HG03064 (cell line): Measurements from ENCODE around the gene LGALS14.
"Not testable (repeated sequence)": the region's sequence is repeated elsewhere in the genome, so short reads cannot be mapped to it uniquely, and the experiment has no call there.

Experiments used
- ATAC-seq: cut with Tn5 transposase; IDR thresholded peaks from one replicate; pipeline ENCODE4 v1.9.1; 2021; ENCODE audit warnings: low read depth; ENCODE audit not compliant: unreplicated experiment

LGALS14 gene

GRCh38 chr19:39692822-39693221 lies 11.5 kb upstream of the LGALS14 start:
- no peak for ATAC-seq

- ATAC-seq, result no peak
These were observed 8.5 kb upstream of the LGALS14 start for GRCh38 chr19:39695759-39696158.

DNA sequence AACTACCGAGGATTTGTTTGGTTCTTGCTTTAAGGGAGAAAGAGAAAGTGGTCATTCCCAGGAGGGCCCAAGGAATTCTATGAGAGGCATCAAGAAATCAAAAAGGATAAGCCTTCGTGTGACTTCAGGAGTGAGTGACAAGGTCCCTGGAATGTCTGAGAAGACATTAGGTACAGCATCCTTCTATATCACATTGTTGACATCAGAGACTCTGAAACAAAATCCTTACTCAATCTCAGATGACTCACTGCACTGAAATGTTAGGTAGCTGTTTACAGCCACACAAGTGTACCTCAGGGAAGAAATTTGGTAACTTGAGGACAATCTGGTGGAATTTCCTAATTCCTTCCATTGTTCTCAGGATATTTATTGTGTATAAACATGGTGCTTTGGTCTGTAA lies 7.9 kb upstream of the LGALS14 start:
- ATAC-seq, result no peak

- no peak for ATAC-seq
These were observed 5.7 kb upstream of the LGALS14 start for GRCh38 chr19:39698535-39698934.

DNA sequence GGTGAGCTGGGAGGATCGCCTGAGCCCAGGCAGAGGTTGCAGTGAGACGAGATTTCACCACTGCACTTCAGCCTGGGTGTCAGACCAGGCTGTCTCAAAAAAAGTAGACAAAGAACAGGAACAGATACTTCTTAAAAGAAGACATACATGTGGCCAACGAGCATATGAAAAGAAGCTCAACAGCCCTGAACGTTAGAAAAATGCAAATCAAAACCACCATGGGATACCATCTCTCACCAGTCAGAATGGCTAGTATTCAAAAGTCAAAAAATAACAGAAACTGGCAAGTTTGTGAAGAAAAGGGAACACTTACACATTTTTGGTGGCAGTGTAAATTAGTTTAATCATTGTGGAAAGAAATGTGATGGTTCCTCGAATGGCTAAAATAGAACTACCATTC lies 3.0 kb upstream of the LGALS14 start:
- no peak for ATAC-seq

DNA sequence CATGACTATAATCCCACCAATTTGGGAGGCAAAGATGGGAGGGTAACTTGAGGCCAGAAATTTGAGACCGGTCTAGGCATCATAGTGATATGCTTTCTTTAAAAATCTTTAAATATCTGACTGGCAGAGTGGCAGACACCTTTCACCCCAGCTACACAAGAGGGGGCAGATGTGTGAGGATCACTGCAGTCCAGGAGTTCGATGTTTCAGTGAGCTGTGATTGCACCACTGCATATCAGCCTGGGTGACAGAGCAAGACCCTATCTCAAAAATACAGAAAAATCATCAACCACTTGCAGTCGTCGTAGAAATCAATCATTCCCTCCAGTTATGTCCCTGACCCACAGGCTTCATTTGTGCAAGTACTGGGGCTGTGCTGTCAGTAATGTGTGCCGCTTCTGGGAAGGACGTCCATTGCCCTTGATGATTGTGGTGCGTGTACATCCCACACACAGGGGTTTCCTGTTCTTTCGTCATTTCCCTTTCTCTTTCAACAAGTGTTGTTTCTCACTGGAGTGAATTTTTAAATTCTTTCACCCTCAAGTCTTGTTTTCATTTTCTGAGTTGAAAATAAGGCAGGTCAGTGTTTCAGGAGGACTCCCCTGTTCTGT lies 1.4 kb downstream of the LGALS14 start:
- no peak for ATAC-seq

GRCh38 chr19:39708594-39708993 lies 4.3 kb downstream of the LGALS14 start:
- no peak for ATAC-seq

GRCh38 chr19:39709026-39709872 lies 5.0 kb downstream of the LGALS14 start:
- no peak for ATAC-seq

DNA sequence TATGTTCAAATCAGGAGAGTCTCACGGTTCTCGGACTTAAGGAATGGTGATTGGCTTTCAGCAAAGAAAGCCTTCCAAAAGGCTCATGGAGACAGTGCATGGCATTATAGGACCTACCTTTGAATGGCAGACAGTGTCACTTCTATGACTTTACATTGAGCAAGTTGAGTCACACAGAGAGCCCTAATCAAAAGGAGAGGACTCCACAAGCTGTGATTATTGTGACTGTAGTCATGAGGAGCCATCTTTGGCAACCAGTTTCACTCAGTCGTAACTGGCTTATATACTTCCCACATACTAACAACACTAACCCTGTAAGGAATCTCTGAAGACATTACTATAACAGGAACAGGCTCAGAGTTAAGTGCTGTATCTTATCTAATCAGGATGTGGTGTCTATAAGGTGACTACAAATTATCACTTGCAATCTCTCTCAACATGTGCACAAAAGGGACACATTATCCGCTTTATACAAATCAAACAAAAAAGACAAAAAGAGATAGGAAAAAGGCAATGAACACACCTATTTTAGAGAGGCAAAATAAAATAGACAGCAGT lies 6.1 kb downstream of the LGALS14 start:
- no peak for ATAC-seq

DNA sequence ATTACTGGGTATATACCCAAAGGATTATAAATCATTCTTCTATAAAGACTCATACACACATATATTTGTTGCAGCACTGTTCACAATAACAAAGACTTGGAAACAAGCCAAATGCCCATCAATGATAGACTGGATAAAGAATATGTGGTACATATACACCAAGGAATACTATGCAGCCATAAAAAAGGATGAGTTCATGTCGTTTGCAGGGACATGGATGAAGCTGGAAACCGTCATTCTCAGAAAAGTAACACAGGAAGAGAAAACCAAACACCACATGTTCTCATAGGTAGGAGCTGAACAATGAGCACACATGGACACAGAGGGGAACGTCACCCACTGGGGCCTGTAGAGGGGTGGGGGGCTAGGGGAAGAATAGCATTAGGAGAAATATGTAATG lies 15.9 kb downstream of the LGALS14 start:
- not testable (repeated sequence) for ATAC-seq

- no peak for ATAC-seq
These were observed 21.7 kb downstream of the LGALS14 start for GRCh38 chr19:39725995-39726394.

GRCh38 chr19:39727070-39727800 lies 23.0 kb downstream of the LGALS14 start:
- no peak for ATAC-seq

DNA sequence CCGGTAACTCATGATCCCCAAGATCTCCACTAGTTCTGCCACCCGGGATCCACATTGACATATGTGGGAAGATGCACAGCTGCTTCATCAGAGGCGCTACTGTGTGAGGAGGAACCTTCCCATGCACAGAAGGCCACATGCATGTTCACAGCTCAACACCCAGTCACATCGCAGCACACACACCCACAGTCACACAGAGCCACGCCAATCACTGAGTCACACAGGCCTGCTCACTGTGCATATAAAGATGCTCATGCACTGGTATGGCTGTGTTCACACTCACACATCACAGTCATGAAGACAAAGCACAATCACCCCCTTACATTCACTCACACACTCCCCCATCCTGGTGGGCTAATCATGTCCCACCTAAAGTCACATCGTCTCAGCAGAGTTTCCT lies 23.8 kb downstream of the LGALS14 start:
- ATAC-seq, result no peak

DNA sequence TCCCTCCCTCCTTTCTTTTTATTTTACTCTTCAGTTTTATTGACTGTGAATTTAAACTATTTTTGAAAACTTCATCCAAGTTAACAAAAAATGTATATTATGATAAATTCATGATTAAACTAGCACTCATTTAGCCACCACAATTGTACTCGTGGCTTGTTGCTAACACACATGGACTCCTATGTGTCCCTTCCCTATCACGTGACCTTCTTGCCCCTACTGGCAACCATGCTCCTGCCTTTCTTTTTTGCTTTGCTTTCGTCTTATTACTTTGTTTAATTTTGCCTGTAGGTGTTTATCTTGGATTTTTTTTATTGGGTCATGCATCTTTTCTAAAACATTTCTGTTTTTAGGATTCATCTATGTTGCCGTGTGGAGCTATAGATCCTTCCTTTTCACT lies 25.3 kb downstream of the LGALS14 start:
- ATAC-seq, result no peak

DNA sequence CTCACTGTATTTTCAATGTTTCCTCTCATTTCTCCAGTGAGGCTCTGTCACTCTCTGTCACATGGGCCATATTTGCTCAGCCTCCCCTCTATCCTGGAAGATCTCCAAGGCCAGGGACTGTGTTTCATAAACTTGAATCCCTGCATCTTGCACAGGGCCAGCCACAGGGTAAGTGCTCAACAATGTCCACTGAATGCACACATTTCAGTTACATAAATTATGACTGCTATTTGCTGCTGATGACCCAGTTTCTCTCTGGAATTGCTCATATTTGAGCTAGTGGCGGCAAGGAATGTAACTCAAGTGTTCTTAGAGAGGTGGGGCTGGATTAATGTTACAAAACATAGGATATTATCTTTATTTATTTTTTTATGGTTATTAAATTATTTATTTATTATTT lies 27.4 kb downstream of the LGALS14 start:
- ATAC-seq, result no peak

DNA sequence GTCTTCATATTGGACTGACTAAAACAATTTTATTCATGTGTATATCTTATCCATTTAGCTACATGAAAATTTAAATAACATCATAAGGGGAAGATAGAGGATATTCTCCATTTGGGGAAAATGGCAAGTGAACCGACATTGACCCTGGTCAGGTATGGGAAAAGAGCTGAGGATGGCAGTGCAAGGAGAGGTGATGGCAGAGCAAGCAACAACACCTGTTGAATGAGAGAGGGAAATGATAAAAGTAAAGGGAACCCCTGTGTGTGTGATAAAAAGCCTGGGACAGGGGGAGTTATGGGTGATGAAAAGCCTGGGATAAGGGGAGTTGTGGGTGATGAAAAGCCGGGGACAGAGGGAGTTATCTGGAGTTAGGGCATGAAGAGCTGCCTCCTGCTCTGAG lies 29.6 kb downstream of the LGALS14 start:
- ATAC-seq, result no peak

- ATAC-seq, result no peak
These were observed 31.4 kb downstream of the LGALS14 start for GRCh38 chr19:39735688-39736087.

DNA sequence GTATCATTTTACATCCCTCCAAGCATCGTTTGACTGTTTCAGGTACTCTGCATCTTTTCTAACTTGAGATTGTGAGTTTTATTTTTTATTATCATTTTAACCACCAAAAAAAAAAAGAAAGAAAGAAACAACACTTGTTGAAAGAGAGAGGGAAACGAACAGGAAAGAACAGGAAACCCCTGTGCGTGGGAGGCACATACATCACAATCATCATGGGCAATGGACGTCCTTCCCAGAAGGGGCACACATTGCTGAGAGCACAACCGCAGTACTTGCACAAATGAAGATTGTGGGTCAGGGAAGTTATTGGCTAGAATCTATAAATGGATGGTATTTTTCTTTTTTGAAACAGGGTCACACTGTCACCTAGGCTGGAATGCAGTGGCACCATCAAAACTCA lies 31.8 kb downstream of the LGALS14 start:
- ATAC-seq, result no peak

- ATAC-seq, result no peak
These were observed 33.1 kb downstream of the LGALS14 start for GRCh38 chr19:39737351-39737750.

DNA sequence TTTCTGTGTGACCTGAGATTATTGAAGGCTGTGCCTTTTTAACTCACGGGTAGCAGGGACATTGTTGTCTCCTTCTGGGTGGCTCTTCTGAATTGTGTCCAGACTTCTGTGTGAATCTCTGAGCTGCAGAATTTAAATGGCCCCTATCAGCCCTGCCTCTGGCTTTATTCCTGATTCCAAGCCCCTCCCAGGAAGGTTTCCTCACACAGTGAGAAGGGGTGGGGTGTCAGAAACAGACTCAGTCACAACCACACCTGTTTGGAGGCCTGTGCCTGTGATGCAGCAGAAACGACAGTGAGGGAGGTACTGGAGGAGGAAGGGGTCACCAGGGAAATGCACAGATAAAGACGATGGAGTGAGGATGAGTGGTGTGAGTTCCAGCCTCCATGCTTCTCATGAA lies 33.6 kb downstream of the LGALS14 start, which contains the start of gene CLC:
CLC (minus strand) TSS at position 139 of the 400 bp plus-strand sequence; CDS start at position 62, 77 bp downstream.
- ATAC-seq, result no peak

DNA sequence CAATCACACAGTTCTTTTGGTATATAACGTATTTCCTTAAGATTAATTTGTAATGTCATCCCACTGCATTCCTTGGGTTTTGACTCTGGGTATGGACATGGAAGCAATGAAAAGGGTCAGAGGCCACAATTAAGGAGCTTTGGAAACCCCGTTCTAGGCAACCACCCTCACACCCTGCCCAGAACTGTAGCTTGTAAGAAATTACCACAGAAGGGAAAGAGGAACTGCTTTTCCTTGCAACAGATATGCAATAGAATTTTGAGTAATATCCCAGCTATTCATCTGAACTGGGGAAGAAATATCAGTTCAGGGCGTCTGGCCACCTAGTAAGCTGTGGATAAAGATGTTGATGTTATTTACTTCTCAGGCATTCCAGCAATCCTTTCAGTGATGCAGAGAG lies 34.5 kb downstream of the LGALS14 start:
- ATAC-seq, result no peak
